Activated CD4-positive, alpha-beta T cell treated with anti-CD3 and anti-CD28 coated beads for 48 hours (primary cell): ENCODE measurements around the gene PPP1R8.
"Not testable (repeated sequence)": the region's sequence is repeated elsewhere in the genome, so short reads cannot be mapped to it uniquely, and the experiment has no call there.

Experiments
- DNase-seq: peaks from one replicate; pipeline ENCODE4 v3.0.0-alpha.2; 2020

The PPP1R8 gene

GRCh38 chr1:27830621-27831440 lies at the start of gene PPP1R8:
PPP1R8 (plus strand) TSS chr1:27830782; CDS start chr1:27830836, 54 bp downstream.
- peak; percentile 94 for DNase-seq

DNA sequence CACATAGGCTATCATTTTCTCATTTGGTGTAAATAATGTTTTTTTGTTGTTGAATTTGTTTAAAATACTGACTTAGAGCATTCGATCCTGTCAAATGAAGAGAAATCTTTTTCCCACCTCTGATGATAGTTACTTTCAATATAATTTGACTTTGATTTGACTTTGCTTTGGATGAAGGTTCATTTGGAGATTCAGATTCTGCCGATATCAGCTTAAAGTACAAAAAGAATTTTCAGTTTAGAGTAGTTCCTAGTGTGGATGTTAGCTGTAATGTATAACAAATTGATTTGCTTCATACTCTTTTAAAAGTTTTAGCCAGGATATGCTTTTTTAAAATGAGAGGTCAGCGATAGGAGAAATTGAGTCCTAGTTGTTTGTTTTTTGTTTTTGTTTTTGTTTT lies 47.6 kb upstream of the PPP1R8 start:
- no peak for DNase-seq

GRCh38 chr1:27784700-27785099 lies 45.9 kb upstream of the PPP1R8 start:
- DNase-seq = no peak

GRCh38 chr1:27785781-27786455 lies 44.7 kb upstream of the PPP1R8 start:
- no peak for DNase-seq

- DNase-seq = no peak
Measured at GRCh38 chr1:27787895-27788294, 42.7 kb upstream of the PPP1R8 start.

DNA sequence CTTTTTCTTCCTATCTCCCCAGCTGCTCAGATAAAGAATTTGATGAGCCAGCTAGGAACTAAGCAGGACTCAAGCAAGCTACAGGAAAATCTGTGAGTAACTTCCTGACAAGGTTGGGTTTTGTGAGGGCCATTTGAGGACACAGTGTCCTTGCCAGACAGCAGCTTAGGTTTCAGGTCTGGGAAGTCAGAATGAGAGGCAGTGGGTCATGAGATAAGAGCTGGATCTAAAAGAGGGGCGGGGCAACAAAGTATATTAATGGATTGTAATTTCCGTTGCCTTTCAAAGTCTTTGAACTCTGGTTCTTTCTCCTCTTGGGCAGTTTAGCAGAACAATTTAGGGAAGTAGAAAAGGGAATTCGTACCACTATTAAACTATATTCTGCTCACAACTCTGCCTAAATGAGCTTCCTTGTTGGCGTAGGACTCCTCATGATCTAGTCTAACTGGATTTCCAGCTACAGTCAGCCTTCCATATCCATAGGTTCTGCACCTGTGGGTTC lies 41.0 kb upstream of the PPP1R8 start:
- DNase-seq = no peak

DNA sequence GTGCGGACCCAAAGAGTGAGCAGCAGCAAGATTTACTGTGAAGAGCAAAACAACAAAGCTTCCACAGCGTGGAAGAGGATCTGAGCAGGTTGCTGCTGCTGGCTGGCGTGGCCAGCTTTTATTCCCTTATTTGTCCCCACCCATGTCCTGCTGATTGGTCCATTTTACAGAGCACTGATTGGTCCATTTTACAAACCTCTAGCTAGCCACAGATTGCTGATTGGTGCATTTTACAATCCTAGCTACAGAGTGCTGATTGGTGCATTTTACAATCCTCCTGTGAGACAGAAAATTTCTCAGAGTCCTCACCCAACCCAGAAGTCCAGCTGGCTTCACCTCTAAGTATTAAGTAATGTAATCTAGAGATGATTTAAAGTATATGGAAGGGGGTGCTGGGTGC lies 40.3 kb upstream of the PPP1R8 start:
- DNase-seq = not testable (repeated sequence)

- DNase-seq = no peak
Measured at GRCh38 chr1:27795601-27796000, 35.0 kb upstream of the PPP1R8 start.

- DNase-seq = peak; percentile 17
Measured at GRCh38 chr1:27804791-27805190, 25.8 kb upstream of the PPP1R8 start.

DNA sequence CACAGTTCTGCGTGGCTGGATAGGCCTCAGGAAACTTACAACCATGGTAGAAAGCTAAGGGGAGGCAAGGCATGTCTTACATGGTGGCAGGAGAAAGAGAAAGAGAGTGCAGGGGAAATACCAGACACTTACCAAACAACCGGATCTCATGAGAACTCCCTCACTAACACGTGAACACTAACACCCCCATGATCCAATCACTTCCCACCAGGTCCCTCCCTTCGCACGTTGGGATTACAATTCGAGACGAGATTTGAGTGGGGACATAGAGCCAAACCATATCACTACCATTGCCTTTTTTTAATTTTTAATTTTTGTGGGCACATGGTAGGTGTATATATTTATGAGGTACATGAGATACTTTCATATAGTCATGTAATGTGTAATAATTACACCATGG lies 23.8 kb upstream of the PPP1R8 start:
- DNase-seq = no peak

- DNase-seq = no peak
Measured at GRCh38 chr1:27807385-27807784, 23.2 kb upstream of the PPP1R8 start.

DNA sequence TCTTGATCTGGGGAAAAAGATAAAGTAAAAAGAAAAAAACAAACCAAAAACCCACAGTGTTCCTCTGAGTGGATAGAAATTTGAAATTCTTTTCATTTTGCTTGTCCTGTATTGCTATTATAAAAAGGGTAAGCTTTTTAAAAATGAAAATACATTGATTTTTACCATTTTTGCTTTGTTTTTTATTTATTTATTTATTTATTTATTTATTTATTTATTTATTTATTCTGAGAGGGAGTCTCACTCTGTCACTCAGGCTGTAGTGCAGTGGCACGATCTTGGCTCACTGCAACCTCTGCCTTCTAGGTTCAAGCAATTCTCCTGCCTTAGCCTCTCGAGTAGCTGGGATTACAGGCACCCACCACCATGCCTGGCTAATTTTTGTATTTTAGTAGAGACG lies 22.5 kb upstream of the PPP1R8 start:
- not testable (repeated sequence) for DNase-seq

GRCh38 chr1:27809883-27810282 lies 20.7 kb upstream of the PPP1R8 start:
- no peak for DNase-seq

DNA sequence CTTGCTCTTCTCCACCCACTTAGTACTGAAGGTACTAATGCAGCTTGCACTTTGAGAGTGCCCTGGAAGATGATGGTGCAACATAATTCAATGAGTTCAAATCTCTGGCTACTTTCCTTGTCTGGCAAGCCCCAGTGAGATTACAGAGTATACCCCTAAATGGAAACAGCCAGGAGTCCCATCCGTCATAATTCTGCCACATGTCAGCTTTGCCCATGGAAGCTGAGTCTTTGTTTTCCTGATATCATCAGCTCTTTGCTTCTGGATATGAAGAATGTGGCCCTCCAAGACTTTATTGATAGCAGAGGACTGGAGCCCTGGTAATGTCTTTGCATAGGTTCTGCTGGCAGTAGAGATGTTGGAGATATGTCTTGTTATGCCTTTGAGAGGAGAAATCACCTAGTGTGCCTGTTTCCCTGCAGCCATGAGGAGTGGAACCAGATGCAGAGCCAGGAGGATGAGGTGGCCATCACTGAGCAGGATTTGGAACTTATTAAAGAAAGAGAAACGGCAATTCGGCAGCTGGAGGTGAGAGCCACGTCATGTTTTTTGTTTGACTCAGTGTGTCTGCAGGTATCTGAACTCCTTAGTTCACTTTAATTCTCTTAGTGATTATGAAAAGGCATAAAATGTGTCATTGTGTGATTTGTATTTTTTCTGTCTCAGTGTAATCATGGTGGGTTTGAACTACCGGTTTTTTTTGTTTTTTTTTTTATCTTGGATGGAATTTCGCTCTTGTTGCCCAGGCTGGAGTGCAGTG lies 18.7 kb upstream of the PPP1R8 start:
- no peak for DNase-seq

GRCh38 chr1:27816921-27817630 lies 13.5 kb upstream of the PPP1R8 start:
- DNase-seq = no peak

DNA sequence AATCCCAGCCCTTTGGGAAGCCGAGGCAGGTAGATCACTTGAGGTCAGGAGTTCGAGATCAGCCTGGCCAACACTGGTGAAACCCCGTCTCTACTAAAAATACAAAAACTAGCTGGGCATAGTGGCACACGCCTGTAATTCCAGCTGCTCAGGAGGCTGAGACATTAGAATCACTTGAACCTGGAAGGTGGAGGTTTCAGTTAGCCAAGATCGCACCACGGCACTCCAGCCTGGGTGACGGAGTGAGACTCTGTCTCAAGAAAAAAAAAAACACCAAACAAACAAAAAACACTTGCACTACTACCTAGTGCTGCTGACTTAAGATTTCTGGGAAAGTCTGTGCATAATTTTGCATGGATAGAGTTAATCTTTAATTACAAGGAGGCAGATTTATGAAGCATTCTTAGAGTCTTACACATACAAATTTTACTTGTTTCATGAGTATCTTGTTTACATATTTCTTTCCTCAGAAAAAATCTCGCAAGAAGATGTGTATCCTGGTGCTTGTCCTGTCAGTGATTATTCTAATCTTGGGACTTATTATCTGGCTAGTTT lies 8.7 kb upstream of the PPP1R8 start:
- no peak for DNase-seq

DNA sequence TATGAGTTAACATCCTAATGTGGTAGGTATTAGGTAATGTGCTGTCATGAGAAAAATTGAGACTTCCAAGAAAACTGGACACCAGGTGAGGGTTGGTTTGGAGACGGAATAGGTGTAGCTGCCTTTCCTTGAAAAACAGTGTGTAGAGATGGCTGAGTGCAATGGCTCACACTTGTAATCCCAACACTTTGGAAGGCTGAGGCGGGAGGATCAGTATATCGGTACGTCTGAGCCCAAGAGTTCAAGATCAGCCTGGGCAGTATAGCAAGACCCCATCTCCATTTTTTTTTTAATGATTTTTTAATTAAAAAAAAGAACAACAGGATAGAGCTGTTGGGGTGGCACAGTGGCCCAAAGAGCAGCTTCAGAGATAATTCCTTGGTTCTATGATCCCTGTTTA lies 6.8 kb upstream of the PPP1R8 start:
- DNase-seq = no peak

GRCh38 chr1:27824411-27824810 lies 6.2 kb upstream of the PPP1R8 start:
- no peak for DNase-seq

DNA sequence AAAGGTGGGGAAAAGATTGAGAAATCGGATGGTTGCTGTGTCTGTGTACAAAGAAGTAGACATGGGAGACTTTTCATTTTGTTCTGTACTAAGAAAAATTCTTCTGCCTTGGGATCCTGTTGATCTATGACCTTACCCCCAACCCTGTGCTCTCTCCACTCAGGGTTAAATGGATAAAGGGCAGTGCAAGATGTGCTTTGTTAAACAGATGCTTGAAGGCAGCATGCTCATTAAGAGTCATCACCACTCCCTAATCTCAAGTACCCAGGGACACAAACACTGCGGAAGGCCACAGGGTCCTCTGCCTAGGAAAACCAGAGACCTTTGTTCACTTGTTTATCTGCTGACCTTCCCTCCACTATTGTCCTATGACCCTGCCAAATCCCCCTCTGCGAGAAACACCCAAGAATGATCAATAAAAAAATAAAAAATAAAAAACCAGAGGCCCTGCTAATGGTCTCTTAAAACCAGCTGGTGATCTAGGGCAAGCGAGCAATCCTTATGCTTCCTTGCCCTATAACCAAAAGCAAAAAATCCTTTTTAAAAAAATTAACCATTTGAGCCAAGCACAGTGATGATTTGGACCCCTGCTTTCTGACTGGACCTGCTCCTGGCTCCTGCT lies 1.1 kb upstream of the PPP1R8 start:
- not testable (repeated sequence) for DNase-seq

DNA sequence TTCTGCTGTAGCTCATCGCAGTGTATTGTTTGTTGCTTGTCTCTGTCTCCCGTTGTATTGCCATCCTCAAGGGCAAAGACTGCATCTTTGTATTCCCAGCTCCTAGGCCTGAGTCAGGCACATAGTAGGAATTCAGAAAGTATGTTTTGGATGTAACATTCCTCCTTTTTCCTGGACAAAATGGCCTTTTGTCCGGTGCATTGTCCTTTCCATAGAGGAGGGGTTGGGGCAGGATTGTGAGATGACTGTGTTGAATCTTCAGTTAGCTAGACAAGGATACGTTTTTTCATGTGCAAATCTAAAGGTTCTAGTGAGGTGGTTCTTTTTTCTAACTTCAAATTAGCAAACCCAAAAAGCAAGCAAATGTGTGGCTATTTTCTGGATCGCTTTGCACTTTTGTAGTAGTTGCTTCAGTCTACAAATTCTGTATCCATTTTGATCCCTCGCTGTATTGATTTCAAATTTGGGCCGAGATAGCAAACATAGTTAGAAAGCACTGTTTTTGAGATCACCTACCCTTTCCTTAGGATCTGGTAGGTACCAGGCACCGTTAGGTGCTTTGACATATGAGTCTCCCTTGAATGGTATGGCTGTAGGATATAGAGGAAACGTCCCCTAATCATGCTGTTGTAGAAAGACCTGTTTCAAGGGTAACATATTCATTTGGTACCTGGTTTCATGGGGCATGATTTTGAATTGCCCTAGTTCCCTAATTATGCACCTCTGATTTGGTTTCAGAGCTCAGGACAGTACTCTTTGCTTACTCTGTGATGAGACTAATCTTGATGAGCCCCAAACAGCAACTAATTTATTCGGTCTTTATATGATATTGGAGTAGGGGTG lies 1.2 kb downstream of the PPP1R8 start:
- no peak for DNase-seq

DNA sequence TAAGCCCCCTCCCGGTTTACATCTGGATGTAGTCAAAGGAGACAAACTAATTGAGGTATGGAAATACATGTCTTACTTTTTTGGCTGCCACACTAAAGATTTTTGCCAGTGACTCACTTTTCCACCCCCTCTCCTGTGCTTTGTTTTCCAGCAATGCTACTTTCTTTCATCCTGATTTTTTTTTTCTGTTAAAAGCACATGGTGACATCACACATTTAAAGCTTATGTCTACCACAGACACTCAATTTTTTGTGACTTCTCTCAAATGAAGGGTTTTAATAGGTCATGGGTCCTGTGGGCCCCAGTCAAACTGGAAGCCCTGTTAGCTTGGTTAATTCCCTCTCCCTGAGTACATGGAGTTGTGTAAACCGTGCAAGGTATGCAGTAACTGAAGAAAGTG lies 2.2 kb downstream of the PPP1R8 start:
- no peak for DNase-seq
